ENCODE measurements around the gene EPB42. TPM values are rescaled to one million over a fixed set of nuclear protein-coding genes. Genes with fewer than 3 reads are reported as not detected.

The EPB42 gene
- total and polyA plus RNA-seq, 2 experiments from 2014 or later = 0.57 to 1.00 TPM

GRCh38 chr15:43253431-43254403 lies 32.9 kb upstream of the EPB42 start:
- TF ChIP-seq EZH2 (IDR thresholded peaks at IDR 0.05; ENCODE audit: borderline replicate concordance) (no peak), EZH2phosphoT487 (IDR thresholded peaks at IDR 0.05; ENCODE audit: low read depth, severe bottlenecking, unreplicated experiment) (no peak), CTCF (IDR thresholded peaks at IDR 0.05; ENCODE audit: poor library complexity) (no peak)
- no peaks in the 10 kb centered on the region for H3K9me2 ChIP-seq (replicated peaks; ENCODE audit: insufficient read depth)
- H3K27me3 ChIP-seq = no peaks in the 10 kb centered on the region
- no peaks in the 10 kb centered on the region for H3K9me3 ChIP-seq (ENCODE audit: low read depth)
- H3K4me1 ChIP-seq (ENCODE audit: insufficient read depth) = no peaks in the 10 kb centered on the region
- H2AFZ ChIP-seq = no peak overlapping the region
- no peaks in the 10 kb centered on the region for H4K20me1 ChIP-seq (ENCODE audit: insufficient read depth, poor library complexity, severe bottlenecking)
- DNase-seq (ENCODE audit: low spot score) = no peak
- no peaks in the 10 kb centered on the region for H3K79me2 ChIP-seq
- no peaks in the 10 kb centered on the region for H3K36me3 ChIP-seq (replicated peaks; ENCODE audit: insufficient read depth, low read depth)
- H3K4me2 ChIP-seq = no peak overlapping the region
- no peak overlapping the region for H3K27ac ChIP-seq
- no peak overlapping the region for H3K4me3 ChIP-seq
- WGBS (ENCODE audit: low lambda C conversion rate, missing lambda C conversion rate) = 75% methylated on average over 15 of the region's 15 CpGs

- Histone ChIP-seq H4K20me1 (ENCODE audit: insufficient read depth, poor library complexity, severe bottlenecking) (no peaks in the 10 kb centered on the region), H3K27ac (no peak overlapping the region), H3K4me1 (ENCODE audit: insufficient read depth) (no peaks in the 10 kb centered on the region), H2AFZ (no peak overlapping the region), H3K27me3 (no peaks in the 10 kb centered on the region), H3K9me2 (replicated peaks; ENCODE audit: insufficient read depth) (no peaks in the 10 kb centered on the region), H3K36me3 (replicated peaks; ENCODE audit: insufficient read depth, low read depth) (no peaks in the 10 kb centered on the region), H3K9me3 (ENCODE audit: low read depth) (no peaks in the 10 kb centered on the region), H3K4me2 (no peak overlapping the region), H3K4me3 (no peak overlapping the region), H3K79me2 (no peaks in the 10 kb centered on the region)
- 86% methylated on average over 4 of the region's 4 CpGs for WGBS (ENCODE audit: low lambda C conversion rate, missing lambda C conversion rate)
- DNase-seq (ENCODE audit: low spot score) = no peak
- TF ChIP-seq EZH2 (IDR thresholded peaks at IDR 0.05; ENCODE audit: borderline replicate concordance) (no peak), CTCF (IDR thresholded peaks at IDR 0.05; ENCODE audit: poor library complexity) (no peak), EZH2phosphoT487 (IDR thresholded peaks at IDR 0.05; ENCODE audit: low read depth, severe bottlenecking, unreplicated experiment) (no peak)
Observed at GRCh38 chr15:43251871-43252250, 31.0 kb upstream of the EPB42 start.

- H3K27ac ChIP-seq = no peak overlapping the region
- H3K4me2 ChIP-seq = no peak overlapping the region
- H3K9me3 ChIP-seq (ENCODE audit: low read depth) = no peaks in the 10 kb centered on the region
- H3K4me1 ChIP-seq (ENCODE audit: insufficient read depth) = no peaks in the 10 kb centered on the region
- no peaks in the 10 kb centered on the region for H4K20me1 ChIP-seq (ENCODE audit: insufficient read depth, poor library complexity, severe bottlenecking)
- no peak for TF ChIP-seq EZH2 (IDR thresholded peaks at IDR 0.05; ENCODE audit: borderline replicate concordance)
- TF ChIP-seq CTCF (IDR thresholded peaks at IDR 0.05; ENCODE audit: poor library complexity) = no peak
- no peak for TF ChIP-seq EZH2phosphoT487 (IDR thresholded peaks at IDR 0.05; ENCODE audit: low read depth, severe bottlenecking, unreplicated experiment)
- no peak overlapping the region for H2AFZ ChIP-seq
- no peak overlapping the region for H3K4me3 ChIP-seq
- H3K9me2 ChIP-seq (replicated peaks; ENCODE audit: insufficient read depth) = no peaks in the 10 kb centered on the region
- no peaks in the 10 kb centered on the region for H3K36me3 ChIP-seq (replicated peaks; ENCODE audit: insufficient read depth, low read depth)
- no peak for DNase-seq (ENCODE audit: low spot score)
- 87% methylated on average over 8 of the region's 8 CpGs for WGBS (ENCODE audit: low lambda C conversion rate, missing lambda C conversion rate)
- H3K27me3 ChIP-seq = no peaks in the 10 kb centered on the region
- no peaks in the 10 kb centered on the region for H3K79me2 ChIP-seq
Observed at GRCh38 chr15:43251185-43251870, 30.5 kb upstream of the EPB42 start.
